ENCODE data around the gene EMC9.

GRCh38 chr14:24147761-24148428 is 6.5 kb upstream of the EMC9 start:
- TF ChIP-seq, protein P1, sequence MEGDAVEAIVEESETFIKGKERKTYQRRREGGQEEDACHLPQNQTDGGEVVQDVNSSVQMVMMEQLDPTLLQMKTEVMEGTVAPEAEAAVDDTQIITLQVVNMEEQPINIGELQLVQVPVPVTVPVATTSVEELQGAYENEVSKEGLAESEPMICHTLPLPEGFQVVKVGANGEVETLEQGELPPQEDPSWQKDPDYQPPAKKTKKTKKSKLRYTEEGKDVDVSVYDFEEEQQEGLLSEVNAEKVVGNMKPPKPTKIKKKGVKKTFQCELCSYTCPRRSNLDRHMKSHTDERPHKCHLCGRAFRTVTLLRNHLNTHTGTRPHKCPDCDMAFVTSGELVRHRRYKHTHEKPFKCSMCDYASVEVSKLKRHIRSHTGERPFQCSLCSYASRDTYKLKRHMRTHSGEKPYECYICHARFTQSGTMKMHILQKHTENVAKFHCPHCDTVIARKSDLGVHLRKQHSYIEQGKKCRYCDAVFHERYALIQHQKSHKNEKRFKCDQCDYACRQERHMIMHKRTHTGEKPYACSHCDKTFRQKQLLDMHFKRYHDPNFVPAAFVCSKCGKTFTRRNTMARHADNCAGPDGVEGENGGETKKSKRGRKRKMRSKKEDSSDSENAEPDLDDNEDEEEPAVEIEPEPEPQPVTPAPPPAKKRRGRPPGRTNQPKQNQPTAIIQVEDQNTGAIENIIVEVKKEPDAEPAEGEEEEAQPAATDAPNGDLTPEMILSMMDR (IDR thresholded peaks at IDR 0.05): no peak
- no peak for TF ChIP-seq POLR2AphosphoS5 (IDR thresholded peaks at IDR 0.05)
- no peak for TF ChIP-seq POLR2A (IDR thresholded peaks at IDR 0.05)

All from upper lobe of left lung (tissue), 4 donors.